DMS153 treated with DMSO at 0.1 percent for 48 hours (cell line): ENCODE results near the gene PRKACA.

Experiments
- DNase-seq: peaks from one replicate; lab custom pipeline; 2025; ENCODE audit not compliant: unreplicated experiment; lab: John Stamatoyannopoulos, UW

PRKACA gene

DNA sequence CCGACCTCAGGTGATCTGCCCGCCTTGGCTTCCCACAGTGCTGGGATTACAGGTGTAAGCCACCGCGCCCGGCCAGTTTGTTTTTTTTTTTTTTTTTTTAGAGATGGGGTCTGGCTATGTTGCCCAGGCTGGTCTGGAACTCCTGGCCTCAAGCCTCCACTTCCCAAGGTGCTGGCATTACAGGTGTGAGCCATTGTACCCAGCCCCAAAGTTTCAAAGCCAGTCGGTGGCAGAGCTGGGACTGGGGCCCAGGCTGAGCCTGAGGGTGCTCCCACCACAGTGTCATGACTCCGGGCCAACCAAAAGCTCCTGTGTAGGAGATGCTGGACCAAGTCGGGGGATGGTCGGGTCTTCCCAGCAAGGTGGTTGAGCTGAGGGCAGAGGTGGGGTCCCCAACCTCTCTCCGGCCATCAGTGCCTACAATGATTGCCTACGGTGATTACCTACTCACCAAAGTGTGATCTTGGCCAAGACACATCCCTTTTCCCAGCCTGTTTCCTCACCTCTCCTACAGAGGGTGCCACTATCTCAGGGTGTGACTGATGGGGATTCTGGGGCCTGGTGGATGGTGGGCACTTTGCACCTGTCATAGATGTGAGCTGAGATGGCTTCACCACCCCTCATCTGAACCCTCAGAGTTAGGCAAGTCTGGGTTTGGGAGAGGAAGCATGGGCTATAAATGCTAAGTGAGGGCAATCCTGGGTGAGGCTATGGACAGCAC, 21.1 kb downstream of the PRKACA start:
- no peak for DNase-seq

DNA sequence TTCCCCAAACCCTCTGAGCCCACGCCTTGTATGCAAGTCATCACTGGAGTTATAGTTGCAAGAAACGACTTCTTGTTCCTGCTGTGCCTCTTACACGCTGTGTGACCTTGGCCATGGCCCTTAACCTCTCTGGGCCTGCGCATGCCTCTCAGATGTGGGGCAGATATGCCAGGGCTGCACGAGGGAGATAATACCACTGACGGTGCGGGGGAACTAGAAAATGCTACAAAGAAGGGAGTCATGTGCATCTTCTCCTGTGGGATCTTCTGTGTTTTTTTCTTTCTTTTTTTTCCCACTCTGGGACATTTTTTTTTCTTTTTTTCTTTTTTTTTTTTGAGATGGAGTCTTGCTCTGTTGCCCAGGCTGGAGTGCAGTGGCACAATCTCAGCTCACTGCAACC, 22.7 kb downstream of the PRKACA start:
- DNase-seq, result no peak

DNA sequence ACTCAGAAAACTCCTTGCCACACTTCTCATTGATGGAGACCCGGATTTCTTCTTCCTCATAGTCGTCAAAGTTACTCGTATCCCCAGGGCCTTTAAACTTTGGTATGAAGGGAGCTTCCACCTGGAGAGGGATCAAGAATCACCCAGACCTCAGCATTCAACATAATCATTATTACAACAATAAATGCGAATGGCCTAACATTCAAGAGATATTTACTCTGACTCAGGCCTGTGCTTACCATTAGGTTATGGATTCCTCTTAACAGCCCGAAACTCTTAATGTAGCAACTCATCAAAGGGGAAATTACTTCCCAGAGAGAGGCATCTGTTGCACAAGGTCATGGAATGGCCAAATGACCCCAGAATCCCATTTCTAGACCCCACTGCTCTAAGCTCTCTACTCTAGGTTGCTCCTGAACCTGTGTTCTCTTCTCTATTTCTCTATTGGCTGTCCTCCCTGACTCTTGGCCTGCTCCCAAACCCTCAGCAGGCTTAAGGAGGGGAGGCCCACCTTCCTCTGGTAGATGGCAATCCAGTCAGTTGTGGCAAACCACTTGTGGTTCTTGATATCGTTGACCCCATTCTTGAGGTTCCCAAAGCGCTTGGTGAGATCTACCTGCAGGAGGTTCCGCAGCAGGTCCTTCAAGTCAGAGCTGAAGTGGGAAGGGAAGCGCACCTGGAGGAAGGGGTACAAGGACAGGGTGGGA, 24.3 kb downstream of the PRKACA start:
- DNase-seq, result no peak

DNA sequence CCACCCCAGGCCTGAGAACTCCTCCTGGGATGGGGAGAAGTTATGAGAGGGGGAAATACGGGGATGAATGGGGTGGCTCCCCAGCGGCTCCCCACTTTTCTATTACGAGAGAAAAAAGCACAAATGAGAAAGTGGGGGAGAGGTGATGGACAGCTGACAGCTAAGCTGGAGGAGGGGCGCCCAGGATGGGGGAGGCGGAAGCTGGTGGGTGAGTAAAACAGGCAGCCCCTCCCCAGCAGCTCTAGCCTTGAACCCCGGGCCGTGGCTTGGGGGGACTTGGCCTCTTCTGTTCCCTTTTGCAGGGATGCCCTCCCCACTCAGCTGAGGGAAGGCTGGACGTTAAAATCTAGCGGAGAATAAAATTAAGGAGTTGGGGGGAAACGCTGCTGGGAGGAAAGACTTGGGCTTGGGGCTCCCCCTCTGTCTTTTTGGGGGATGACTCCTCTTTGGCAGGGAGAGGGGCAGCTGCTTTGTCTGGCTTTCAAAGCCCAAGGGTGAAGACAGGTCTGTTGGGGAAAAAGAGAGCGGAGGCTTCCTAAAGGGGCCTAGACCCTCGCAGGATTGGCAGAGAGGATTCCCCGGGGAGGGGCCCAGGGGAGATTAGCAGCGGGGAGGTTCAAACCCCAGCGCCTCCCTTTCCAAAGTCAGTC, 25.6 kb downstream of the PRKACA start:
- DNase-seq, result no peak

DNA sequence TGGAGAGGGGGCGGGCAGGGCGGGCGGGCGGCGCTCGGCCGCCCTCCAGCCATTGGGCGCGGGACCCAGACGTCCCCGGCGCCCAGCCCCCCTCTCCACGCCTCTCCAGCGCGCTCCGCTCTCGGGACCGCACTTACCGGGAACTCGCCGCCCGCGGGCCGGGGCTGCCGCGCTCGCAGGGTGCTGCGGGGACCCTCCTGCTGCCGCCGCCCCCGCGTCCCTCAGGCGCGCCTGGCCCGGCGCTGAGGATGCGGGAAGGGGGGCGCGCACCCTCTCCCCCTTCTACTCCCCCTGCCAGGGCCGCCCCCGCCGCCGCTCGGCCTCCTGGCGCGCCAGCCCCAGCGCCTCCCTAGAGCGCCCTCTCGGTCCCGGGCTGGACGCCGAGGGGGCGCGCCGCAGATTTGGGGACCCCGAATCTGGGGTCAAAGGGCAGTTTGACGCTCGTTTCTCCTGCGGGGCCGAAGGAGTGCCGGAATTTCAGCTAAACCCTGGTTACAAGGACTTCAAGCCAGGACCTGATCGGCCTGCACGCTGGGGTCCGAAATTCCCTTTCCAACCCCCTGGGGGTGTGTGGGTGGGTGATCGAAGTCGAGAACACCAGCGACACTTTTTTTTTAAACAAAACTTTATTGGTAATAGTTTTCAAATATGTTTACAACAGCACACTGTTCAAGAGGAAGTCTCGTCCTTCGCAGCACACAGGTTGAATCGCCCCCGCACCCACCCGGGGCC, 26.3 kb downstream of the PRKACA start:
- peak; percentile 36 for DNase-seq

DNA sequence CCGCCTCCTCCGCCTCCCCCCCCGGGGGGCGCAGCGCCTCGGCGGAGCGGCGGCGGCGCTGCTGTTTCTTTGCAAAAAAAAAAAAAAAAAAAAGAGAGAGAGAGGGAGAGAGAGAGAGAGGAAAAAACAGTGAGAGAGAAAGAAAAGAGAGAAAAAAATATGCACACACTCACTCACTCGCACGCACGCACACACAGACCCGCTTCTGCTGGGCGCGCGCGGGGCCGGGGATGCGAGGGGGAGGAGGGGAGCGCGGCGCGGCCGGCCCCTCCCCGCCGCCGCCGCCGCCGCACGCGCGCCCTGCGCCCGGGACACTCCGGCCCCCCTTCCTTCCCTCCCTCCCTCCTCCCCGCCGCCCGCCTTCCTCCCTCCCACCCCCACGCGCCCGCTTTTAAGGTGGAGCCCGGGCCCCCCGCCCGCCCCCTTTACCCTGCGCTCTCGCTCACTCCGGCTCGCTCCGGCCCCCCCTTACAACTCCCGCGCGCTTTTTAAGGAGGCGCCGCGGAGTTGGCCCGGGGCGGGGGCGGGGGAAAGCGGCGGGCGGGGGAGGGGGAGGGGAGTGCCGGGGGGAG, 27.0 kb downstream of the PRKACA start, which contains the start of gene SAMD1:
Gene SAMD1, minus strand, starts transcription at position 243 of the 572 bp plus-strand sequence.
- no peak for DNase-seq

DNA sequence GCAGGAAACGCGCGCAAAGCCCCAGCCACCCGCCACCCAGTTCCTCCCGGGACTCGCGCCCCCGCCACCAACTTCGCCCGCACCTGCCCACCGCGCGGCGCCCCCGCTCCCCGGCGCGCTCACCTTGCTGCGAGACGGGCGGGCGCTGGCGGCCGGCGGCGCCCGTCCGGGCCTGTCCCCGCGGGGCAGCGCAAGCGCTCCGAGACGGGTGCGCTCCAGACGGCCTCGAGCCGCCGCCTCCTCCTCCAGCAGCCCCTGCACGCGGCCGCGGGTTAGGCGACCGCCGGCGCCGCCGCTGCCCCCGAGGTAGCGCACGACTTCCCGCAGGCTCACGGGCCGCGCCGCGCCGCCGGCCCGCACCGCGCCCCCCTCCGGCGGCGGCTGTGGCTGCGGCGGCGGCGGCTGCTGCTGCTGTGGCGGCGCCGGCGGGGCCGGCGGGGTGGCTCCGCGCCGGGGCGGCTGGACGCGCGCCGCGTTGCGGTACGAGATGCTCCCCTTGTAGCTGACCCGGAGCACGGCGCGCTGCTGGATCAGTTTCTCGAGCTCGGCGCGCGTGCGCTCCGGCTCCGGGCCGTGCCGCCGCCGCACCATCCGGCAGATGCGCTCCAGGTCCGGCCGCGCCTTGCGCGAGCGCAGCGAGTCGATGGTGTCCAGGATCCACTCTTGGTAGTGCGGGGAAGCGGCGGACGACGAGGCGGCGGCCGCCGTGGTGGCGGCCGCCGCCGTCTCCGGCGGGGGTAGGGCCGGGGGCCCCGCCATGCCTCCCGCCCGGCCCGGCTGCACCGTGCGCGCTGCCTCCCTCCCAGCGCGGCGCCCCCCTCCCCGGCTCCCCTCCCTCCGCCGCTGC, 27.7 kb downstream of the PRKACA start:
- peak; percentile 35 for DNase-seq

DNA sequence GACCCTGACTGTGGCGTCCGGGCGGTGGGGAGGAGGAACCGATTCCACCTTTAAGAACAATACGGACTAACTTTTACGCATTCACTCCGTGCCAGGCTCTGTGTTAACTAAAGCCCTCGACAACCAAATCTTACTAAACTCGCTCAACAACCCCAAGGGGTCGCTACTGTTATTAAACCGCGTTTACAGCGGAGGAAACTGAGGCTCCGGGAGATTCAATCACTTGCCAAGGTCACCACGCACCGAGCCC, 28.2 kb downstream of the PRKACA start:
- no peak for DNase-seq

DNA sequence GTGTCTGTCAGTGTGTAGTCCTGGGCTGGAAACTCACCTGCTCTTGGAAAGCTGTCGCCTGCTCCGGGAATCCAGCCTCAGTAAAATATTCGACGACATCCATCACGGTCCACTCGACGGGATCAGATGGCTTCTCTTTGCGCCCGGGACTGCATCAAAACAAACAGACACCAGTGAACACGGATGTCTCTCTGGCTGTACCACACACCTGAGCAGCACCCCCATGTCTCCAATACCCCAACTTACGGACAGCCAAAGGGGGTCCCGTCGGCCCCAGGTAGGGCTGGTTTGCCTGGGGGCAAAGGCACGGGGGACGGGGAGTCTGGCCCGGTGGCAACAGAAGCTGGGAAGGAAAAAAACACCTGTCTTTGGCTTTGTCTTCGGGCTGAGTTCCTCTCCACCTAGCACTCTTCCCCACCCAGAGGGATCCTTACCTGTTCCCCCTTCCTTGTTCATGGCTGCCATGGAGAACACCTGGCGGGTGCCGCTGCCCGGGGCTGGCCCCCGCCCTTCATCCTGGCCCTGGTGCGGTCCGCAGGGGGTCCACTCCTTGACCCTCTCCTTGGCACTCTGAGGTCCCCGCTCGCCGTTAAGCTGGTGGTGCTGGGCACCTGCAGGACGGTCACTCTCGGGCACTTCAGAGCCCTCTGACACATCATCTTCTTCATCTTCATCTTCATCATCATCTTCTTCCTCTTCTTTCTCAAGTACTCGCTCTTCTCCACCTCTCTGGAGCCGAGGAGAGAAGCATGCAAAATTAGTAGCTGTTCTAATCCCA, 28.7 kb downstream of the PRKACA start:
- no peak for DNase-seq

DNA sequence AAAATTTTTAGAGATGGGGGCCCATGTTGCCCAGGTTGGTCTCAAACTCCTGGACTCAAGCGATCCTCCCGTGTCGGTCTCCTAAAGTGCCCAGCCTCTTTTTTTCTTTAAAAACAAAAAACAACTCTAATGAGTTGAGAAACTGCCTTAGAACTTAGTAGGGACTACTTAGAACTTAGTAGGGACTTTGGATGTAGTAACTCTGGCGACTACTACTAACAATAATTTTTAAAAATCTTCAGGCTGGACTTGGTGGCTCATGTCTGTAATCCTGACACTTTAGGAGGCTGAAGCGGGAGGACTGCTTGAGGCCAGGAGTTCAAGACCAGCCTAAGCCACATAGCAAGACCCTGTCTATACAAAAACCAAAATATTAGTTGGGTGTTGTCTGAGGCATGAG, 31.5 kb downstream of the PRKACA start:
- no peak for DNase-seq

DNA sequence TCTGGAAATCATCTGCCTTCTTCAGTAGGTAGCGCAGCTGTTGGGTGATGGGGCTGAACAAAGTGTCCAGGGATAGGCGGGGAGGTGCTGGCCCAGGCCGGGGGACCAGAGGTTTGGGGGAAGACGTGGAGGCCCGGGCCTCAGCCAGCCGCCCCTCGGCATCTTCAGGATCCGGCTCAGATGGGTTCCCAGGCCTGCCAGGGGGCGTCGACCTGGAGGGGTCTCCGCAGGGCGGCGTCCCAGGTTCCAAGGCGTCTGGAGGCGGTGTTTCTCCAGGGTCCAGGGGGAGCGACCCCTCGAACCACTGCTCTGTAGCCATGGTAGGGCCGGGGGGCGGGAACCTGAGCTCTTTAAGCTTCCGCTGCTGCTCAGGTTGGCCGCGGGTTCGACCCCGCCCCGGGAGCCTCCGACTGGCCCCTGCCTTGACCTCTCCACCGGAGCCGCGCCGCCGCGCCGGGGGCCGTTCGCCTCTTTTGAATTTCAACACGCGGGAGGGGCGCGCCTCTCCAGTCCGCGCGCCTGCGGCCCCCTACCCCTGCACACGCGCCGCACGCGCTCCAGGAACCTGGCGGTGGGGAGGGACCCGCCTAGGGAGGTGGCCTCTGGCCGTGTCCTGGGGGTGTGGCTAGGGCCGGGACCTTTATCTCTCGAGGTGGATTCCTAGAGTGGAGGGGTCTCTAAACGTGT, 32.1 kb downstream of the PRKACA start, which contains the start of gene C19orf67:
Gene C19orf67, minus strand, starts transcription at position 475 of the 687 bp plus-strand sequence. Its CDS starts 156 bp downstream, at position 319.
- DNase-seq, result no peak

DNA sequence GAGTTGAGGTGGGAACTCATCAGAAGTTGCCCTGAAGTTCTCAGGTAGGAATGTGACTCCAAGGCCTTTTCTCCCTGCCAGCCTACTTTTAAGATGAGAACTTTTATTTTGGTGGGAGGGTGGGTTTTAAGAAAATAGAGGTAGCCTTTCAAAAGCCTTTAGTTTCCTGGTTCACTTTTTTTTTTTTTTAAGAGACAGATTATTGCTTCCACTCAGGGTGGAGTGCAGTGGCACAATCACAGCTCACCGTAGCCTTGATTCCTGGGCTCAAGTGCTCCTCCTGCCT, 34.9 kb downstream of the PRKACA start:
- no peak for DNase-seq

DNA sequence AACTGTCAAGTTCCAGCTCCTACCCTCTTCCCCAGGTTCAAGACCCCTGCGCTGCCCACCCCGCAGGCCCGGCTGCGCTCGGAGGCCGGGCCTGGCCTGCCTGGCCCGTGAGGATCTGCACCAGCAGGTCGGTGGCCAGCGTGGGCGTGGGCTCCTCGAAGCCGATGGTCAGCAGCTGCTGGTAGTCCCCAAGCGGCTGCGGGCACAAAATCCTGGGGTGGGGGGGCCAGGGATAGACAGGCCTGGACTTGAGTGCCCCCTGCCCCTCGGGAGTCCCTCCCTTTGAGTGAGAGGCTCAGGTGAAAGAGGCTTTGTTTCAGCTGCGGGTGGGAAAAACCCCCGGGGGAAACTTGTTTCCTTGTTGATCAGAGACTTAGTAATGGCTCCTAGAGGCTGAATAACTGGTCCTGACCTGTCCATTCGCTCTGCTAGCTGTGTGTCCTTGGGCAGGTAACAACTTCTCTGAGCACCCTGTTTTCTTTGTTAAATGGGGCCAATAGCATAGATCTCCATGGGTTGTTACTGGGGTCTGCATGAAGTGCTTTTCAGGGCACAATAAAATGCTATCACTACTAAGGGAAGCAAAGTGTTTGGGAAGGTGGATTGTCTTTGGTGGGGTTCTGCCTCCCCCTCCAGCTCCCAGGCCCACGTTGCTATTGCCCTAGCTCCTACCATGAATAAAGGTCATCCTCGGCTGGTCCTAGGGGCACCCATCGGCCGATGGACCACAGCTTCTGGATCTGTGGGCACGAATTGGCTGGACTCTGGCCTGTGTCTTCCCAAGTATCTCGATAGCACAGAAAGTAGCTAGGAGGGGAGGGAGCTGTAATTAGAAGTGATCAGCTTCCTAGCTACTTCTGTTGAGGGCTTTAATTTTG, 35.5 kb downstream of the PRKACA start:
- no peak for DNase-seq

DNA sequence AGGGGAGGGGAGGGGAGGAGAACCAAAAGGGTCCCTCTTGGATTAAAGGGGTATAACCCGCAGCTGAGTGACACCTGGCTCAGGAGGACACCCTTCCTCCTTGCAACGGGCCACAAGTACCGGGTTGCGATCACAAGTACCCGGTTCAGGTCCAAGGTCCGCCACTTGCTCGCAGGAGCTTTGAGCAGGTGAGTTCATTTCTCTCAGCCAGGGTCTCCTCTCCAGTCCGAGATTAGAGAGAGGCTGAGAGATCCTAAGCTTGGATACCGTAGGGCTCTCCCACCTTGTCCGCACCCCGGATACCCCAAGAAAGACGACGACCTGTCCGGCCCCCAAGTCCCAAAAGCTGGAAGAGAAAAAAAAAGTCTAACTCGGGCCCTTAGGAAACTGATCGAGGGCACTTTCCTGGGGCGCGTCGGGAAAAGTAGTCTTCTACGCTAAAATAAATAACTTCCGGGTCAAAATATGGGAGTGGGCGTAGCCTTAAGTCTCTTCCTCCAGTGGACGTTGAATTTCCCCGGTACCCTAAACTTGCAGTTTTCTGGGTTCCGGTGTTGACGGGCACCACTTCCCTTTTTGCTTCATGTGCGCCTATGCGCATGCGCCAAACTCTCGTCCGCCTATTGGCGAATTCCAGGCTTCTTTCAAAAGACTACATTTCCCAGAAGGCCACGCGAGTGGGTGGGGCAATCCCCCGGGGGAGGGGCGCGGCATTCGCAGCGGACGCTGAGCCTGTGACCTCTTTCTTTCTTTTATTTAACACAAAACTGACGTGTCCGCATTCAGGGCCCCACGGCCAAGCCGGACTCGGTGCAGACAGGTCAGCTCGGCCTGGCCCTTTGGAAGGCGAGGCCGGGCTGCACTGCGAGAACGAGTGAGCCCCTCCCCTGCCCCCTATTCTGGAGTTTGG, 36.4 kb downstream of the PRKACA start:
- peak; percentile 96 for DNase-seq

DNA sequence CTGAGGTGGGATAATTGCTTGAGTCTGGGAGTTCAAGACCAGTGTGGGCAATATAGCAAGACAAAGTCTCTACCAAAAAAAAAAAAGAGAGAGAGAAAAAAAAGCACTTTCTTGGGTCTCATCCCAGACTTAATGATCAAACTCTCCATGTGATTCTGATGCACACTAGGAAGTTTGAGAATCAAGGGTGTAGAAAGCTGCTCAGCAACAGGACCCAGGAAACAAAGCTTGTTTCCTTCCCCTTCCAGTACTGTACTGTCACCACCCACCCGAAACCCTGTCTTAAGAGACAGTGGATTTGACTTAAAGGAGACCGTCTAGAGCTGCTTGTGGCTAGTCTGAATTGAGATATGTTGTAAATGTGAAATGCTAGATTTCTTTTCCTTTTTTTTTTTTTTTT, 39.2 kb downstream of the PRKACA start:
- no peak for DNase-seq

DNA sequence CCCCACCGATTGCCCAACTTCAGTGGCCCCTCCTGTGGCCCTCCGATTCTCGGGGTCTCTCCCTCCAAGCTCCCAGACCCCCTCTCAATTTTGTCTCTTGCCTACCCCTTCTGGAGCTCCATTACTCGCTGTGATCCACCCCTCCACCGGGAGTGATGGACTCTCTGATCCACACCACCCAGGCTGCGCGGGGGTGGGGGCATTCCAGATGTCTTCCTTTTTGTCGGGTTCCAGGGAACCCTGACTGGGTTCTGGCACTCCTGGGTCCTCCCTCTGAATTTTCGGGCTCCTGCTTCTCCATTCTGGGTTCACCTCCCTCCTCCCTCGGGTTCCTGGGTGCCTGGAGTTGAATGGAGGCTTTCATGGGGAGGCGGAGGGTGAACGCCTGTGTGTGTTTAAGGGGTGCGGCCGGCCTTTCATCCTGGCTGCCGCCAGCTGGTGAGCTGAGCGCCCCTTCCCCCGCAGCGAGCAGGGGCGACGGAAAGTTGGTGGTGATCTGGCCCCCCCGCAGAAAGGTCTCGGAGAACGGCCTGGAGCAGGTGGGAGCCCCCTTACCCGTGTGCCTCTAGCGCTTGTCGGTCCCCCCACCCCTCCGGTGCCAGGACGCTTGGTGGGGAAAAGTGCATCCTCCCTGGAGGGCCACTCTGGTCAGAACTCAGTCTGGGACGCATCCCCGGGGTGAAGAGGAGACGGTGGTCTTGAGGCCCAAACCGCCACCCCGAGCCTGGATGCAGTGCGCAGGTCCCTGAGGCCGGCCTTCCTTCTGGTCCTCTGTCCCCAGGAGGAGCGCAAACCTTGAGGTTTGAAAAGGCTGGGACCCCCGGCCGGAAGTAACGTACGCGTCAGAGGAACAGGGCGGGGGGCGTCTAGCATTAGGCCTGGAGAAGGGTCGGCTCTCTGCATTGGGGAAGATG, 43.4 kb downstream of the PRKACA start:
- DNase-seq, result no peak
